B cell (primary cell): ENCODE data around the gene BCL3. TPM values are rescaled to one million over a fixed set of nuclear protein-coding genes. Genes with fewer than 3 reads are reported as not detected.
A peak's percentile ranks its signal among the peaks of the same experiment; 100 is the strongest.

ENCODE experiments used
- ATAC-seq: fragments of 200-7000 bp; cut with Tn5 transposase; one replicate; pipeline ENCODE4 v1.10.0; 2021; ENCODE audit warnings: low read depth, mild to moderate bottlenecking, moderate number of reproducible peaks, moderate library complexity
- CTCF ChIA-PET: fragments of 350-600 bp; sonication (Branson Sonifier 250); formaldehyde crosslinking; loops from one replicate; lab custom pipeline; 2021; ENCODE audit warnings: antibody characterized with exemption, inconsistent platforms; lab: Charles Lee
- POLR2A ChIA-PET: fragments of 350-600 bp; sonication (Branson Sonifier 250); formaldehyde crosslinking; loops from one replicate; lab custom pipeline; 2021; ENCODE audit warnings: antibody characterized with exemption; lab: Charles Lee
- DNase-seq: peaks from one replicate; pipeline ENCODE4 v3.0.0; 2013
- H2AFZ ChIP-seq: 2 replicates; pipeline ENCODE4 v1.6.1; 2012; ENCODE audit warnings: mild to moderate bottlenecking, low read depth, low read length; ENCODE audit not compliant: insufficient read depth, poor library complexity, severe bottlenecking
- H3K27ac ChIP-seq, 2 donors: 1 replicate in 1 of 2; 2 replicates in 1 of 2; pipeline ENCODE4 v1.5.1; 2012 to 2013; ENCODE audit warnings: low read length in 2 of 2, mild to moderate bottlenecking in 2 of 2, moderate library complexity in 1 of 2
- H3K27me3 ChIP-seq, 4 experiments: fragments of 200-600 bp in 1 of 4; sonication (generic) in 1 of 4; replicated peaks in 1 of 4; 1 replicate in 2 of 4; 2 replicates in 2 of 4; pipeline versions ENCODE4 v1.6.1 to v1.7.0; 2013 to 2016; ENCODE audit warnings: low read length in 3 of 4, mild to moderate bottlenecking in 2 of 4, mixed read lengths in 1 of 4, moderate library complexity in 1 of 4; ENCODE audit not compliant: insufficient read depth in 4 of 4, control insufficient read depth in 3 of 4; ENCODE audit errors: control extremely low read depth in 1 of 4
- H3K36me3 ChIP-seq, 2 experiments: replicated peaks in 1 of 2; 1 replicate in 1 of 2; 2 replicates in 1 of 2; pipeline versions ENCODE4 v1.6.1 to v1.7.1; 2013; ENCODE audit warnings: low read length in 1 of 2; ENCODE audit not compliant: insufficient read depth in 2 of 2, control insufficient read depth in 1 of 2; ENCODE audit errors: control extremely low read depth in 1 of 2, extremely low read depth in 1 of 2
- H3K4me1 ChIP-seq, 2 donors: fragments of 200-600 bp in 1 of 2; sonication (generic) in 1 of 2; 1 replicate in 1 of 2; 2 replicates in 1 of 2; pipeline versions ENCODE4 v1.5.1 to v1.6.1; 2013 to 2017; ENCODE audit warnings: low read length in 2 of 2; ENCODE audit not compliant: control insufficient read depth in 2 of 2, insufficient read depth in 2 of 2
- H3K4me2 ChIP-seq: replicated peaks from 2 replicates; pipeline ENCODE3; 2012; ENCODE audit warnings: mild to moderate bottlenecking, low read depth, low read length; ENCODE audit not compliant: poor library complexity, severe bottlenecking
- H3K4me3 ChIP-seq, 5 experiments: fragments of 200-600 bp in 1 of 5; sonication (generic) in 1 of 5; 1 replicate in 3 of 5; 2 replicates in 2 of 5; pipeline versions ENCODE4 v1.5.1 to v1.7.0; 2011 to 2016; ENCODE audit warnings: low read length in 4 of 5, mild to moderate bottlenecking in 4 of 5, low read depth in 2 of 5, control low read depth in 1 of 5, moderate library complexity in 1 of 5; ENCODE audit not compliant: insufficient read depth in 1 of 5; ENCODE audit errors: control extremely low read depth in 1 of 5, extremely low read depth in 1 of 5
- H3K79me2 ChIP-seq: fragments of 200-600 bp; sonication (generic); one replicate; pipeline ENCODE4 v1.6.0; 2016; ENCODE audit warnings: low read length; ENCODE audit not compliant: control insufficient read depth, insufficient read depth
- H3K9ac ChIP-seq: fragments of 200-600 bp; sonication (generic); 2 replicates; pipeline ENCODE4 v1.6.1; 2017; ENCODE audit warnings: mild to moderate bottlenecking, low read length, moderate library complexity
- H3K9me3 ChIP-seq, 3 donors: one replicate each; pipeline versions ENCODE4 v1.6.1 to v1.7.1; 2013; ENCODE audit warnings: low read length in 2 of 3; ENCODE audit not compliant: control insufficient read depth in 2 of 3, insufficient read depth in 1 of 3; ENCODE audit errors: control extremely low read depth in 1 of 3
- H4K20me1 ChIP-seq: 2 replicates; pipeline ENCODE4 v1.6.0; 2012; ENCODE audit warnings: mild to moderate bottlenecking, low read length; ENCODE audit not compliant: insufficient read depth, control insufficient read depth, poor library complexity, severe bottlenecking
- H3K27ac Mint-ChIP-seq: one replicate; pipeline ENCODE4 v1.8.0; 2021; ENCODE audit warnings: mixed read lengths
- H3K27me3 Mint-ChIP-seq: one replicate; pipeline ENCODE4 v1.8.0; 2021; ENCODE audit warnings: mixed read lengths
- H3K4me1 Mint-ChIP-seq: one replicate; pipeline ENCODE4 v1.8.0; 2021; ENCODE audit warnings: mixed read lengths
- H3K4me3 Mint-ChIP-seq: one replicate; pipeline ENCODE4 v1.8.0; 2021; ENCODE audit warnings: mixed read lengths
- H3K9me3 Mint-ChIP-seq: one replicate; pipeline ENCODE4 v1.8.0; 2022; ENCODE audit warnings: mixed read lengths; ENCODE audit not compliant: insufficient read depth
- EZH2 ChIP-seq: IDR thresholded peaks from 2 replicates; pipeline ENCODE4 v1.6.1; 2012; ENCODE audit warnings: borderline replicate concordance, low read depth, mild to moderate bottlenecking, moderate library complexity, low read length; ENCODE audit not compliant: insufficient read depth, poor library complexity, severe bottlenecking
- WGBS: methylation state at CpG from one replicate; pipeline ENCODE4 v1.1.5; 2013; ENCODE audit warnings: missing lambda C conversion rate; ENCODE audit not compliant: insufficient coverage; 5-methylcytosine and 5-hydroxymethylcytosine counted together
- intact Hi-C: fragments of 100-400 bp; cut with micrococcal nuclease; formaldehyde crosslinking; loops from one replicate; pipeline ENCODE4 v1.10.0; 2022
- polyA plus RNA-seq: library from polyadenylated mRNA; depleted of rRNA; stranded (reverse); fragments of >200 nt; gene quantifications from 2 replicates; pipeline ENCODE4 v1.2.3, GENCODE V29; 2012
- total RNA-seq, 2 donors: library from RNA; stranded (reverse); fragments of 120-200 nt in 1 of 2; gene quantifications; 1 replicate in 1 of 2; 2 replicates in 1 of 2; pipeline versions ENCODE4 v1.2.3 to v1.2.4, GENCODE V29; 2013 to 2022
- TF ChIP-seq, protein P1 (sequence below): fragments of 200-600 bp; IDR thresholded peaks from one replicate; pipeline ENCODE4 v1.8.0; 2022; ENCODE audit warnings: antibody characterized with exemption, mild to moderate bottlenecking

BCL3 gene
- total and polyA plus RNA-seq, 2 donors (not counting 1 experiment from before 2014, with no cell fraction given) = 52.3 to 147 TPM

DNA sequence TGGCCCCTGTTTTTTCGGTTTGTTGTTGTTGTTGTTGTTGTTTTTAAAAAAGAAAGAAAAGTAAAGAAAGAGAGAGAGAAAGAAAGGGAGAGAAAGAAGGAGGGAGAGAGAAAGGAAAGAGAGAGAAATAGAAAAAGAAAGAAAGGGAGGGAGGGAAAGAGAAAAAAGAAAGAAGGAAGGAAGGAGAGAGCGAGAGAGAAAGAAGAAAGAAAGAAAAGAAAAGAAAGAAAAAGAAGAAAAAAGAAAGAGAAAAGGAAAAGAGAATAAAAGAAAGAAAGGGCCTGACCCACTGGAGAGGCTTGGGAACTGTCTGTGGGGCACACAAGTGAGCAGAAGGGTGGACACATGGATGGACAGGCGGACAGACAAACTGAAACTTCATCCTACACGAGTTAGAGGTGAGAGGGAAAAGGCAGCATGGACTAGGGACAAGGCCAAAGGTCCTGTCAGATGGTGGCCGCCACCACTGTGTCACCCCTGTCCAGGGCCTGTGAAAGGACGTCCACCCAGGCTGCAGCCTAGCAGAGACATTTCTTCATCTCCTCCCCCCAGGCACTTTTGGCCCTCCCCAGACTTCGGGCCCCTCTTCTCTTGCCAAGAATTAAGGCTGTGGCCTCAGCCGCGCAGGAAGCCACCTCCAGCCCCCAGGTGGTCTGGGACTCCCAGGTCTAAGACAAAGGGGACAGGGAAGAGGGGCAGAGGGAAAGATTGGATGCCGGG, 51.3 kb downstream of the BCL3 start:
- no peak for TF ChIP-seq EZH2
- TF ChIP-seq, protein P1, sequence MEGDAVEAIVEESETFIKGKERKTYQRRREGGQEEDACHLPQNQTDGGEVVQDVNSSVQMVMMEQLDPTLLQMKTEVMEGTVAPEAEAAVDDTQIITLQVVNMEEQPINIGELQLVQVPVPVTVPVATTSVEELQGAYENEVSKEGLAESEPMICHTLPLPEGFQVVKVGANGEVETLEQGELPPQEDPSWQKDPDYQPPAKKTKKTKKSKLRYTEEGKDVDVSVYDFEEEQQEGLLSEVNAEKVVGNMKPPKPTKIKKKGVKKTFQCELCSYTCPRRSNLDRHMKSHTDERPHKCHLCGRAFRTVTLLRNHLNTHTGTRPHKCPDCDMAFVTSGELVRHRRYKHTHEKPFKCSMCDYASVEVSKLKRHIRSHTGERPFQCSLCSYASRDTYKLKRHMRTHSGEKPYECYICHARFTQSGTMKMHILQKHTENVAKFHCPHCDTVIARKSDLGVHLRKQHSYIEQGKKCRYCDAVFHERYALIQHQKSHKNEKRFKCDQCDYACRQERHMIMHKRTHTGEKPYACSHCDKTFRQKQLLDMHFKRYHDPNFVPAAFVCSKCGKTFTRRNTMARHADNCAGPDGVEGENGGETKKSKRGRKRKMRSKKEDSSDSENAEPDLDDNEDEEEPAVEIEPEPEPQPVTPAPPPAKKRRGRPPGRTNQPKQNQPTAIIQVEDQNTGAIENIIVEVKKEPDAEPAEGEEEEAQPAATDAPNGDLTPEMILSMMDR = no peak
- peaks cover 0 to 7% (median 0%) of the 10 kb centered on the region in 3 donors for H3K9me3 ChIP-seq
- 83% methylated on average over 7 of the region's 10 CpGs for WGBS
- no peak overlapping the region for H2AFZ ChIP-seq
- Mint-ChIP-seq H3K27me3 (peaks cover 23% of the 10 kb centered on the region), H3K27ac (no peak overlapping the region), H3K4me3 (no peak overlapping the region), H3K9me3 (no peaks in the 10 kb centered on the region), H3K4me1 (peaks cover 8% of the 10 kb centered on the region)
- no peak for DNase-seq
- ChIA-PET CTCF (interaction anchor here (1.0 to 3.5 kb wide), 2 partner anchors 16 to 75 kb away, joined by 3 to 11 read pairs; no protein-coding TSS in a partner anchor), POLR2A (no interaction called here)
- peaks cover 0 to 9% (median under 1%) of the 10 kb centered on the region in 4 experiments for H3K27me3 ChIP-seq
- no peak overlapping the region for H3K27ac ChIP-seq
- no peak overlapping the region for H3K4me3 ChIP-seq
- no peak for ATAC-seq
- peaks cover 15 to 26% of the 10 kb centered on the region in 2 donors for H3K4me1 ChIP-seq
- no peaks in the 10 kb centered on the region for H3K36me3 ChIP-seq
- no peak overlapping the region for H3K9ac ChIP-seq
- H3K79me2 ChIP-seq = no peaks in the 10 kb centered on the region
- H3K4me2 ChIP-seq = no peak overlapping the region
- H4K20me1 ChIP-seq = no peaks in the 10 kb centered on the region
- intact Hi-C loops = loop anchor here (2.0 to 10.0 kb wide), 2 partner anchors 77 to 445 kb away; partner anchors contain the start of gene EXOC3L2

DNA sequence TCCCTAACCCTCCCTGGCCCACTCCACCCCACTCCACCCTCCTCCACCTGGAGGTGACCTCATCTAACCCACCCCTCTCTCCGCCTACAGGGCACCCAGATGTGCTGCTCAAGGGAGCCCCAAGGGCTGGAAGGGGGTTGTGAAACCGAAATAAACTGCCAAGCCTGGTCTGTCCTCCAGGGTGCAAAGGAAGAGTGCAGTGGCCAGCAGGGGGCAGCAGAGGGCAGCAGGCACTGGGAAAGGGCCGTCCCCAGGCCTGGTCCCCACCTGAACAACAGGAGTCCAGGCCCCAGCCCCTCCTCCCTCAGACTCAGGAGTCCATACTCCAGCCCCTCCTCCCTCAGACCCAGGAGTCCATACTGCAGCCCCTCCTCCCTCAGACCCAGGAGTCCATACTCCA, 52.0 kb downstream of the BCL3 start:
- no peaks in the 10 kb centered on the region for H4K20me1 ChIP-seq
- ChIA-PET POLR2A (no interaction called here), CTCF (no interaction called here)
- H3K9me3 ChIP-seq = peaks cover 0 to 7% (median 0%) of the 10 kb centered on the region in 3 donors
- H3K27me3 ChIP-seq = peaks cover 0 to 9% (median under 1%) of the 10 kb centered on the region in 4 experiments
- H3K4me3 Mint-ChIP-seq = no peak overlapping the region
- no peak for TF ChIP-seq EZH2
- TF ChIP-seq, protein P1 = peak; percentile 68
- no peak overlapping the region for H2AFZ ChIP-seq
- H3K27ac Mint-ChIP-seq = no peak overlapping the region
- no peak overlapping the region for H3K9ac ChIP-seq
- 0% methylated on average over 2 of the region's 3 CpGs for WGBS
- ATAC-seq = peak; percentile 80
- H3K27me3 Mint-ChIP-seq = peaks cover 25% of the 10 kb centered on the region
- no peaks in the 10 kb centered on the region for H3K9me3 Mint-ChIP-seq
- peaks cover 8% of the 10 kb centered on the region for H3K4me1 Mint-ChIP-seq
- H3K4me3 ChIP-seq = no peak overlapping the region
- intact Hi-C loops = loop anchor here (2.0 to 10.0 kb wide), 2 partner anchors 78 to 444 kb away; partner anchors contain the start of gene EXOC3L2
- H3K79me2 ChIP-seq = no peaks in the 10 kb centered on the region
- DNase-seq = peak; percentile 79
- peaks cover 11 to 22% of the 10 kb centered on the region in 2 donors for H3K4me1 ChIP-seq
- no peak overlapping the region for H3K4me2 ChIP-seq
- no peak overlapping the region for H3K27ac ChIP-seq
- no peaks in the 10 kb centered on the region for H3K36me3 ChIP-seq
